K562 (cell line): ENCODE data around the gene ROBO2. TPM values are rescaled to one million over a fixed set of nuclear protein-coding genes. Genes with fewer than 3 reads are reported as not detected.

Experiments used
- ATAC-seq: fragments of 200-7000 bp; cut with Tn5 transposase; 3 replicates; pipeline ENCODE4 v1.9.1; 2020; ENCODE audit warnings: moderate library complexity
- BruUV-seq: library from RNA; stranded (reverse); fragments of 400-500 nt; replicated peaks from 2 replicates; lab custom pipeline; 2021; lab: Mats Ljungman, UMichigan
- CTCF ChIA-PET: fragments of 300-600 bp; formaldehyde crosslinking; extraction: SDS; loops from one replicate; lab custom pipeline; 2021; ENCODE audit warnings: low intra/inter-chr PET ratio; lab: Yijun Ruan, JAX
- POLR2A ChIA-PET: fragments of 300-600, 350-650 bp; sonication (Branson Sonifier 250); formaldehyde crosslinking; extraction: SDS; loops from one replicate; lab custom pipeline; 2021; ENCODE audit warnings: antibody characterized with exemption, inconsistent platforms; lab: Yijun Ruan, JAX
- DNase-seq, 4 experiments: peaks; one replicate each; pipeline versions ENCODE4 v3.0.0 to v3.0.0-alpha.2; 2011 to 2018; ENCODE audit warnings: low spot score in 3 of 4, mixed read lengths in 3 of 4; ENCODE audit errors: extremely low read depth in 1 of 4
- FAIRE-seq: peaks from 2 replicates; lab custom pipeline; 2011; peaks lifted over from hg19 to GRCh38; lab: Jason Lieb, UNC
- H2AFZ ChIP-seq: 2 replicates; pipeline ENCODE4 v1.6.0; 2011; ENCODE audit warnings: low read depth, low read length, control low read depth, inconsistent platforms
- H3K27ac ChIP-seq: fragments of 200-600 bp; 3 replicates; pipeline ENCODE4 v1.8.0; 2011; ENCODE audit warnings: low read depth, mild to moderate bottlenecking, control low read depth, inconsistent platforms, low read length, moderate library complexity, mixed read lengths; ENCODE audit errors: extremely low read depth
- H3K27me3 ChIP-seq, 2 experiments: fragments of 300-600 bp in 1 of 2; 2 replicates in 1 of 2; 3 replicates in 1 of 2; pipeline versions ENCODE4 v1.6.0 to v1.8.0; 2011; ENCODE audit warnings: inconsistent platforms in 2 of 2, low read length in 2 of 2, mild to moderate bottlenecking in 1 of 2, mixed read lengths in 1 of 2, moderate library complexity in 1 of 2; ENCODE audit not compliant: control insufficient read depth in 2 of 2, insufficient read depth in 2 of 2
- H3K36me3 ChIP-seq: fragments of 300-600 bp; 3 replicates; pipeline ENCODE4 v1.8.0; 2011; ENCODE audit warnings: mild to moderate bottlenecking, low read length, inconsistent platforms; ENCODE audit not compliant: control insufficient read depth, insufficient read depth
- H3K4me1 ChIP-seq, 2 experiments: fragments of 200-600 bp in 1 of 2; replicated peaks in 1 of 2; 2 replicates in 1 of 2; 3 replicates in 1 of 2; pipeline versions ENCODE4 v1.5.1 to v1.8.0; 2011; ENCODE audit warnings: inconsistent platforms in 2 of 2, low read length in 2 of 2, mild to moderate bottlenecking in 1 of 2, mixed read lengths in 1 of 2, moderate library complexity in 1 of 2; ENCODE audit not compliant: control insufficient read depth in 2 of 2, insufficient read depth in 2 of 2
- H3K4me2 ChIP-seq: 2 replicates; pipeline ENCODE4 v1.6.1; 2011; ENCODE audit warnings: low read length, control low read depth, inconsistent platforms, mixed read lengths; ENCODE audit not compliant: insufficient read depth
- H3K4me3 ChIP-seq: fragments of 200-600 bp; sonication (generic), shearing (Covaris generic); 2 replicates; pipeline ENCODE4 v1.5.1; 2016; ENCODE audit warnings: control low read depth, inconsistent platforms
- H3K79me2 ChIP-seq: fragments of 200-600 bp; 3 replicates; pipeline ENCODE4 v1.8.0; 2011; ENCODE audit warnings: low read length, inconsistent platforms; ENCODE audit not compliant: control insufficient read depth, insufficient read depth
- H3K9ac ChIP-seq, 2 experiments: 2 replicates each; pipeline versions ENCODE4 v1.6.0 to v1.6.1; 2011; ENCODE audit warnings: low read depth in 2 of 2, low read length in 2 of 2, control low read depth in 1 of 2, inconsistent platforms in 1 of 2, mild to moderate bottlenecking in 1 of 2, mixed read lengths in 1 of 2; ENCODE audit not compliant: insufficient read depth in 1 of 2
- H3K9me1 ChIP-seq: one replicate; pipeline ENCODE4 v1.6.0; 2011; ENCODE audit warnings: inconsistent platforms, mild to moderate bottlenecking, low read length, moderate library complexity; ENCODE audit not compliant: control insufficient read depth, insufficient read depth
- H3K9me3 ChIP-seq: replicated peaks from 2 replicates; pipeline ENCODE4 v1.5.1; 2011; ENCODE audit warnings: low read depth, low read length, inconsistent platforms; ENCODE audit not compliant: control insufficient read depth, insufficient read depth
- H4K20me1 ChIP-seq: replicated peaks from 2 replicates; pipeline ENCODE4 v1.6.1; 2011; ENCODE audit warnings: low read length, inconsistent platforms, mixed read lengths; ENCODE audit not compliant: control insufficient read depth, insufficient read depth
- AFF1 ChIP-seq, 2 experiments: fragments of 450-650 bp; IDR thresholded peaks; 2 replicates each; pipeline ENCODE4 v1.6.1; 2018; ENCODE audit warnings: mild to moderate bottlenecking in 2 of 2, low read depth in 1 of 2; ENCODE audit not compliant: partially characterized antibody in 2 of 2
- CHD1 ChIP-seq: fragments of 200-600 bp; sonication (generic); IDR thresholded peaks from one replicate; pipeline ENCODE4 v1.6.1; 2012; ENCODE audit warnings: mild to moderate bottlenecking, moderate library complexity, low read length, inconsistent platforms
- CREB3L1 ChIP-seq: fragments of 450-650 bp; IDR thresholded peaks from 2 replicates; pipeline ENCODE4 v1.6.1; 2014; ENCODE audit warnings: low read depth, mild to moderate bottlenecking, moderate library complexity, borderline replicate concordance
- DMBX1 ChIP-seq: fragments of 250-450 bp; sonication (Bioruptor Pico); IDR thresholded peaks from 2 replicates; pipeline ENCODE4 v1.8.0; 2022; ENCODE audit warnings: inconsistent platforms, mild to moderate bottlenecking, moderate library complexity, borderline replicate concordance
- JUN ChIP-seq, 2 experiments: sonication (generic) in 1 of 2; formaldehyde crosslinking in 1 of 2; IDR thresholded peaks; 2 replicates each; pipeline versions ENCODE4 v1.6.1 to v1.8.0; 2012 to 2022; ENCODE audit warnings: borderline replicate concordance in 2 of 2, mild to moderate bottlenecking in 2 of 2, improper control_type of control experiment in 1 of 2, low read depth in 1 of 2, low read length in 1 of 2, missing genetic modification reagents in 1 of 2
- KLF16 ChIP-seq: IDR thresholded peaks from 2 replicates; pipeline ENCODE4 v1.6.1; 2016; ENCODE audit warnings: antibody characterized with exemption
- SMAD2 ChIP-seq: fragments of 150-350 bp; IDR thresholded peaks from 2 replicates; pipeline ENCODE4 v1.6.1; 2014; ENCODE audit warnings: low read depth, mild to moderate bottlenecking, low read length
- SMARCC2 ChIP-seq: fragments of 450-650 bp; IDR thresholded peaks from 2 replicates; pipeline ENCODE4 v1.6.1; 2017; ENCODE audit warnings: antibody characterized with exemption, moderate library complexity, mild to moderate bottlenecking, low read depth
- SP2 ChIP-seq: IDR thresholded peaks from 2 replicates; pipeline ENCODE4 v1.6.1; 2011; ENCODE audit warnings: mild to moderate bottlenecking, low read depth, low read length, moderate library complexity; ENCODE audit not compliant: poor library complexity, severe bottlenecking; ENCODE audit errors: extremely low read depth
- STAT5B ChIP-seq: fragments of 250-450 bp; sonication (Bioruptor Pico); IDR thresholded peaks from 2 replicates; pipeline ENCODE4 v1.8.0; 2021; ENCODE audit warnings: mild to moderate bottlenecking, inconsistent platforms
- in situ Hi-C: fragments of 300-500 bp; cut with MboI; formaldehyde crosslinking; loops from 4 replicates; pipeline ENCODE4 v1.15.0; 2018; ENCODE audit warnings: inconsistent platforms, mixed read lengths
- intact Hi-C: fragments of 100-400 bp; cut with micrococcal nuclease; formaldehyde crosslinking; loops from 2 replicates; pipeline ENCODE4 v1.14.2; 2022
- polyA plus RNA-seq, 8 experiments: library from polyadenylated mRNA; depleted of rRNA in 4 of 8; stranded (reverse) in 5 of 8; unstranded in 3 of 8; fragments of >200 nt; fragmentation: Nextera tagmentation in 2 of 8; fragmentation: Illumina TruSeq in 1 of 8; extraction: Ambion mirVana in 2 of 8; extraction: Trizol in 1 of 8; gene quantifications; 2 replicates each; pipeline versions ENCODE4 v1.2.1 to v1.2.3, GENCODE V29; 2011 to 2014; ENCODE audit warnings: inconsistent platforms in 1 of 8, missing spikeins in 1 of 8
- total RNA-seq, 7 experiments: library from RNA; depleted of rRNA in 6 of 7; stranded (reverse); fragments of >200 nt in 6 of 7; fragmentation: Illumina TruSeq in 2 of 7; extraction: Trizol in 2 of 7; gene quantifications; 2 replicates each; pipeline versions ENCODE4 v1.2.1 to v1.2.3, GENCODE V29; 2011 to 2021; ENCODE audit warnings: low replicate concordance in 1 of 7
- TF ChIP-seq, protein P1 (sequence below): fragments of 250-450 bp; sonication (Bioruptor Pico); IDR thresholded peaks from 2 replicates; pipeline ENCODE4 v1.5.1; 2021; ENCODE audit warnings: mild to moderate bottlenecking

Gene ROBO2
- total and polyA plus RNA-seq, 9 of the 15 experiments (the other 6 are each of a cell fraction or from before 2014, with no cell fraction given): 0.84 to 3.0 (median 1.7) TPM

- in situ Hi-C loops (no loop called here), intact Hi-C loops (no loop called here)
- Histone ChIP-seq H2AFZ (no peak overlapping the region), H3K27me3 (no peaks in the 10 kb centered on the region), H3K36me3 (no peaks in the 10 kb centered on the region), H4K20me1 (no peaks in the 10 kb centered on the region), H3K27ac (no peak overlapping the region), H3K79me2 (no peaks in the 10 kb centered on the region), H3K9ac (no peak overlapping the region), H3K4me1 (no peaks in the 10 kb centered on the region), H3K4me2 (no peak overlapping the region), H3K9me1 (no peaks in the 10 kb centered on the region), H3K4me3 (no peak overlapping the region), H3K9me3 (no peaks in the 10 kb centered on the region)
- ATAC-seq: no peak
- no TSS peak for BruUV-seq
- DNase-seq: no peak
- POLR2A ChIA-PET: no interaction called here
- CTCF ChIA-PET: no interaction called here
- TF ChIP-seq SMARCC2 (no peak), KLF16 (no peak), DMBX1 (CRISPR knock-in tag) (no peak), CREB3L1 (no peak), SP2 (no peak), STAT5B (no peak), AFF1 (IDR thresholded peaks at IDR 0.05; ENCODE audit: low read depth in 1 of 2, partially characterized antibody in 2 of 2) (no peak), CHD1 (no peak), SMAD2 (no peak), JUN (IDR thresholded peaks at IDR 0.05; ENCODE audit: borderline replicate concordance, low read depth, low read length) (no peak), JUN (CRISPR knock-in tag; IDR thresholded peaks at IDR 0.05; ENCODE audit: borderline replicate concordance) (no peak)
- TF ChIP-seq, protein P1, sequence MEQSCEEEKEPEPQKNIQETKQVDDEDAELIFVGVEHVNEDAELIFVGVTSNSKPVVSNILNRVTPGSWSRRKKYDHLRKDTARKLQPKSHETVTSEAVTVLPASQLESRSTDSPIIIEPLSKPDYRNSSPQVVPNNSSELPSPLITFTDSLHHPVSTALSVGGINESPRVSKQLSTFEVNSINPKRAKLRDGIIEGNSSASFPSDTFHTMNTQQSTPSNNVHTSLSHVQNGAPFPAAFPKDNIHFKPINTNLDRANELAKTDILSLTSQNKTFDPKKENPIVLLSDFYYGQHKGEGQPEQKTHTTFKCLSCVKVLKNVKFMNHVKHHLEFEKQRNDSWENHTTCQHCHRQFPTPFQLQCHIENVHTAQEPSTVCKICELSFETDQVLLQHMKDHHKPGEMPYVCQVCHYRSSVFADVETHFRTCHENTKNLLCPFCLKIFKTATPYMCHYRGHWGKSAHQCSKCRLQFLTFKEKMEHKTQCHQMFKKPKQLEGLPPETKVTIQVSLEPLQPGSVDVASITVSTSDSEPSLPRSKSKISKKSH (CRISPR knock-in tag): no peak
- no peak for FAIRE-seq
These were observed 315.1 kb downstream of the ROBO2 start for GRCh38 chr3:77354958-77355357.
